ENCODE results near the gene RABGAP1L. TPM values are rescaled to one million over a fixed set of nuclear protein-coding genes. Genes with fewer than 3 reads are reported as not detected.

Gene RABGAP1L
- total and polyA plus RNA-seq, 2 of the 8 experiments (the other 6 are each of a cell fraction or from before 2014, with no cell fraction given), result 33.3 to 156 TPM

- Histone ChIP-seq H3K79me1 (ENCODE audit: low read depth, low read length) (no peaks in the 10 kb centered on the region), H3K27me3 (replicated peaks in 1 of 4; ENCODE audit: control insufficient read depth in 3 of 4, extremely low read depth in 1 of 4, insufficient read depth in 3 of 4, low read length in 3 of 4) (no peaks in the 10 kb centered on the region), H3K9ac (replicated peaks in 1 of 4; ENCODE audit: extremely low read depth in 1 of 4, low read depth in 3 of 4, low read length in 3 of 4) (no peak overlapping the region), H3K14ac (ENCODE audit: insufficient read length) (no peak overlapping the region), H3K79me2 (ENCODE audit: control insufficient read depth in 1 of 2, insufficient read depth in 2 of 2, low read length in 2 of 2) (peaks cover 0 to 24% of the 10 kb centered on the region in 2 experiments; a peak in 1 of 4 replicates), H3K4me3 (ENCODE audit: extremely low read depth in 1 of 4, insufficient read depth in 2 of 4, low read depth in 3 of 4, low read length in 4 of 4) (no peak overlapping the region), H2BK15ac (ENCODE audit: low read length) (no peak overlapping the region), H4K20me1 (replicated peaks in 1 of 2; ENCODE audit: control insufficient read depth in 1 of 2, insufficient read depth in 2 of 2, low read length in 2 of 2) (no peaks in the 10 kb centered on the region), H3K23me2 (ENCODE audit: low read depth, low read length) (no peaks in the 10 kb centered on the region), H3K4ac (replicated peaks; ENCODE audit: insufficient read length, low read depth, low read length) (no peak overlapping the region), H3K4me2 (ENCODE audit: insufficient read depth in 1 of 2, low read depth in 2 of 2, low read length in 2 of 2) (no peak overlapping the region), H3K23ac (ENCODE audit: insufficient read length) (no peak overlapping the region), H3K56ac (replicated peaks; ENCODE audit: insufficient read length, low read depth, low read length) (no peak overlapping the region), H3K18ac (ENCODE audit: extremely low read depth, low read length) (no peak overlapping the region), H4K8ac (ENCODE audit: extremely low read depth, insufficient read depth, low read length) (no peak overlapping the region), H4K5ac (ENCODE audit: insufficient read length, low read depth, low read length) (no peak overlapping the region), H3K4me1 (replicated peaks in 1 of 4; ENCODE audit: control insufficient read depth in 3 of 4, insufficient read depth in 4 of 4, low read length in 3 of 4) (no peaks in the 10 kb centered on the region), H3K27ac (ENCODE audit: low read depth, low read length) (no peak overlapping the region), H2BK5ac (ENCODE audit: low read depth, low read length) (no peak overlapping the region), H2BK20ac (ENCODE audit: low read length) (no peak overlapping the region), H4K91ac (replicated peaks; ENCODE audit: insufficient read length, low read length) (no peak overlapping the region), H2AFZ (ENCODE audit: low read length) (no peak overlapping the region), H3K36me3 (ENCODE audit: control insufficient read depth in 2 of 4, insufficient read depth in 4 of 4, low read length in 3 of 4) (no peaks in the 10 kb centered on the region), H2BK120ac (replicated peaks; ENCODE audit: low read depth, low read length) (no peak overlapping the region), H3K9me3 (ENCODE audit: insufficient read depth in 2 of 2, low read depth in 1 of 2, low read length in 1 of 2) (no peaks in the 10 kb centered on the region), H2AK5ac (ENCODE audit: low read depth, low read length) (no peak overlapping the region), H2BK12ac (ENCODE audit: low read depth, low read length) (no peak overlapping the region)
- ChIA-PET CTCF (ENCODE audit: partially characterized antibody) (interaction anchor here (0.5 to 1.8 kb wide), 4 partner anchors 23 to 519 kb away, joined by 3 to 5 read pairs (median 4); no protein-coding TSS in a partner anchor), POLR2A (ENCODE audit: partially characterized antibody) (interaction anchor here (0.7 to 1.5 kb wide), 3 partner anchors 11 to 298 kb away, joined by 3 to 4 read pairs (median 4); partner anchors contain the start of gene ZBTB37)
- TF ChIP-seq CEBPB (IDR thresholded peaks at IDR 0.05; ENCODE audit: low read depth, low read length) (no peak), CBX5 (IDR thresholded peaks at IDR 0.05; ENCODE audit: low read depth, low read length) (no peak)
- FAIRE-seq (no peak), DNase-seq (ENCODE audit: low read depth in 1 of 2, low spot score in 2 of 2) (no peak)
- WGBS, 2 experiments (ENCODE audit: extremely low coverage in 1 of 2, insufficient coverage in 1 of 2, insufficient read length in 1 of 2, insufficient replicate concordance in 2 of 2, low coverage in 1 of 2, low lambda C conversion rate in 2 of 2, missing lambda C conversion rate in 1 of 2), result 89% methylated on average over 5 of the region's 5 CpGs; no CpG with 5 or more reads in 1 of the 2 experiments
Measured at GRCh38 chr1:174166530-174167264, 7.4 kb downstream of the RABGAP1L start.

All from H1 (cell line).